Choroid plexus epithelial cell (primary cell): ENCODE results near the gene NPIPA8.
"Not testable (repeated sequence)": the region's sequence is repeated elsewhere in the genome, so short reads cannot be mapped to it uniquely, and the experiment has no call there.

Experiments
- DNase-seq: peaks from one replicate; pipeline ENCODE4 v3.0.0-alpha.2; 2010; ENCODE audit warnings: low read depth
- H3K4me3 ChIP-seq: 2 replicates; pipeline ENCODE4 v1.5.1; 2011; ENCODE audit warnings: low read depth, mild to moderate bottlenecking, control low read depth, low read length, moderate library complexity

Gene NPIPA8

DNA sequence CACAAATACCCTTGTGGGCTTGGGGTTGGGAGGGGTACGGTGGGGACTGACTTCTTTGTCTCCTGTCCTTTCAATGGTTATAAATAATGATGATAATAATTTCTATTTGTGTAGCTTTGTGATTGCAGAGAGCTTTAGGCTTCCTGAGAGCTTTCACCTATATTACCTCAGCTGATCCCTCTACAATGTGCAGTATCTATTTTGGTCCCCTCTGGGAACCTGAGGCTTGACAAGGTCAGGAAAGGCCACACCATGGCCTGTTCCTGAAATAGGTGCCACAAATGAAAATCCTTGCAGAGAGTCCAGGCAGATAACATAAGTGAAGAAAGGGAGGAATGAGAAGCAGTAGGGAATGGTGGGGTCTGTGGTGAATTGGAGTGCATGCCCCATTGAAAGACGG lies 45.6 kb downstream of the NPIPA8 start:
- DNase-seq: not testable (repeated sequence)

DNA sequence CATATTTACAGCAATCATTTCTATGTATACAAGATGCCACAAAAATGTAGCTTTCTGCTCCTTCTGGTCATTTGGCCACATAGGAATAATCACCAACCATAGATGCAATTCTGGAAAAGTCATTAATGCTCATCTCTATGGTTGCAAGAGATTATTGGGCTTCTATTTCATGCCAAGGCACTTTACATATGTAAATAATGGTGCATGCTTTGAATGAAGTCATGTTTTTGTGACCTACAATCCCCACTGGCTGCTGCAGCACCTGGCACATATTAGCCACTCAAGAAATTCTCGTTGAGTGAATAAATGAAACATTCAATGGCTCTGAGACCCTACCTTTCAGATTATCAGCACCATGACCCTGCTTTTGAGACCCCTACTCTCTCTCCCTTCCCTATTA lies 50.2 kb downstream of the NPIPA8 start:
- DNase-seq: not testable (repeated sequence)

More for the DNA sequence above, 45.6 kb downstream of the NPIPA8 start:
- H3K4me3 ChIP-seq: not testable (repeated sequence)

DNA sequence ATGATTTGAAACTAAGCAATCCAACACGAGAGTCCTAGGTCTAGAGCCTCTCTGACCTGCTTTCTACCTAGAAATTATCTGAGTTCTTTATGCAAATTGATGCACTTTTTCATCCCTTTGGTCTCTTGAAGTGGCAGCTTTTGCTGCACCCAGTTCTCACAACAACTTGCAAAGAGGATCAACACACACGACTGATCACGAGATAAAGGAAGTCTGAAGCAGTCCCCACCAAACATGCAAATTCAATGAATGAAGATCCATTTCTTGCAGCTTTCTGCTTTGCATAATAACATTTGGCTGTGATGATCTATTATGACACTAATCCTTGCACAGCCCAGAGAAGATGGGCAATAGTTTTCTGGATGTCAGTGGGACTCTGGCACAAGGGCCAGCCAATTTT lies 56.2 kb downstream of the NPIPA8 start:
- H3K4me3 ChIP-seq, DNase-seq: not testable (repeated sequence)

More for the DNA sequence above, 50.2 kb downstream of the NPIPA8 start:
- H3K4me3 ChIP-seq: not testable (repeated sequence)

DNA sequence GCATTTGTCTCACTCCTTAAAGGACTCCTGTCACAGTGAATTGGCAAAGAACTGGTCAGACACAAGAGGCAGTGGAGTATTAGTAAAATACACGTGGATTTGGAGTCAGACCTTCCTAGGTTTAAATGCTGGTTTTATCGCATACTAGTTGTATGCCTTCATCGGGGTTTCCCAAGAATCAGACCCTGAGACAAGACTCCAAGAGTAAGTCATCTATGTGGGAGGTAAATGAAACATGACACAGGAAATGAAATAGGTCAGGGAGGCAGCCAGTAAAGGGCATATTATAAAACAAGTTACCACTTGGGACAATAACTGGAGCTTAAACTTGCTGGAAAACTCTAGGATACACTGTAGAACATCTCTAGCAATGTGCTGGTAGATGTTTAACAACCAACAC lies 59.8 kb downstream of the NPIPA8 start:
- not testable (repeated sequence) for DNase-seq, H3K4me3 ChIP-seq

DNA sequence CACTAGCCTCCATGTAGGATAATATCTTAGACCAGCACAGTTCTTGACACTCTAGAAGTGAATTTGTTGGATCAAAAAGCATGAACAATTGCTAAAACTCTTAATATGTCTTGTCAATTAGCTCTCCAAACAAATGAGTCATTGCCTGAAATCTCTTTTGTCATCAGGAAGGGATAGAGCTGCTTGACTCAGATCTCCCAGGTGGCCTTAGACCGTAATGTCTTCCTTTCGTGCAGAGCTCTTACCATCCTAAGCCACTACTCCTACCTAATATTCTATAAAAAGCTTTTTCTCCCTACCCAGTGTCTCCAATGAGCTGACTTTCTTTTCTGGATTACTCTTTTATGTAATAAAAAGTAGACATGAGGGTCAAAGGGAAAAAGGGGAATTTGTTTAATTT lies 66.4 kb downstream of the NPIPA8 start:
- H3K4me3 ChIP-seq: not testable (repeated sequence)

More for the DNA sequence above, 66.4 kb downstream of the NPIPA8 start:
- DNase-seq: not testable (repeated sequence)
